Right atrium auricular region (tissue), 2 donors: Measurements from ENCODE around the gene CHAT. TPM values are rescaled to one million over a fixed set of nuclear protein-coding genes. Genes with fewer than 3 reads are reported as not detected.

Experiments
- DNase-seq: peaks from one replicate; pipeline ENCODE4 v3.0.0-alpha.2; 2019; ENCODE audit warnings: low spot score
- H3K27ac ChIP-seq, 2 donors: fragments of 200-600 bp; sonication (generic); 1 replicate in 1 of 2; 2 replicates in 1 of 2; pipeline ENCODE4 v1.5.1; 2016 to 2019
- H3K27me3 ChIP-seq, 2 donors: fragments of 200-600 bp; sonication (generic); one replicate each; pipeline versions ENCODE4 v1.5.1 to v1.6.0; 2017 to 2019
- H3K36me3 ChIP-seq: fragments of 200-600 bp; sonication (generic); one replicate; pipeline ENCODE4 v1.5.1; 2016
- H3K4me1 ChIP-seq, 2 donors: fragments of 200-600 bp; sonication (generic); one replicate each; pipeline versions ENCODE4 v1.5.1 to v1.6.0; 2017 to 2019
- H3K4me3 ChIP-seq, 2 donors: fragments of 200-600 bp; sonication (generic); 1 replicate in 1 of 2; 2 replicates in 1 of 2; pipeline ENCODE4 v1.5.1; 2017 to 2019; ENCODE audit warnings: mild to moderate bottlenecking in 1 of 2, moderate library complexity in 1 of 2
- H3K9me3 ChIP-seq, 2 donors: fragments of 200-600 bp; sonication (generic); one replicate each; pipeline ENCODE4 v1.5.1; 2019
- CTCF ChIP-seq, 2 donors: fragments of 200-600 bp; sonication (generic); IDR thresholded peaks; one replicate each; pipeline ENCODE4 v1.5.1; 2019; ENCODE audit warnings: antibody characterized with exemption in 2 of 2
- total RNA-seq, 2 donors: library from RNA; depleted of rRNA; stranded (reverse); fragments of >200 nt; gene quantifications; one replicate each; pipeline ENCODE4 v1.1.0, GENCODE V29; 2016

CHAT gene
- total RNA-seq, 2 donors from 2014 or later, result not detected

GRCh38 chr10:49595003-49595712 lies 18.7 kb upstream of the CHAT start:
- Histone ChIP-seq H3K9me3 (no peaks in the 10 kb centered on the region), H3K4me3 (no peak overlapping the region), H3K4me1 (no peaks in the 10 kb centered on the region), H3K27ac (no peak overlapping the region), H3K27me3 (no peaks in the 10 kb centered on the region), H3K36me3 (no peaks in the 10 kb centered on the region)
- no peak for TF ChIP-seq CTCF (IDR thresholded peaks at IDR 0.05)
- no peak for DNase-seq

- H3K4me3 ChIP-seq, result no peak overlapping the region
- H3K27ac ChIP-seq, result no peak overlapping the region
- no peak for DNase-seq
- no peak for TF ChIP-seq CTCF (IDR thresholded peaks at IDR 0.05)
- no peaks in the 10 kb centered on the region for H3K36me3 ChIP-seq
- no peaks in the 10 kb centered on the region for H3K4me1 ChIP-seq
- no peaks in the 10 kb centered on the region for H3K27me3 ChIP-seq
- no peaks in the 10 kb centered on the region for H3K9me3 ChIP-seq
These were observed 17.9 kb upstream of the CHAT start for GRCh38 chr10:49595713-49596492.

- Histone ChIP-seq H3K9me3 (no peaks in the 10 kb centered on the region), H3K27ac (no peak overlapping the region), H3K27me3 (no peaks in the 10 kb centered on the region), H3K4me3 (no peak overlapping the region), H3K4me1 (no peaks in the 10 kb centered on the region), H3K36me3 (no peaks in the 10 kb centered on the region)
- no peak for TF ChIP-seq CTCF (IDR thresholded peaks at IDR 0.05)
- no peak for DNase-seq
These were observed 17.4 kb upstream of the CHAT start for GRCh38 chr10:49596493-49596809.

GRCh38 chr10:49596836-49597235 lies 17.0 kb upstream of the CHAT start:
- no peaks in the 10 kb centered on the region for H3K27me3 ChIP-seq
- H3K9me3 ChIP-seq, result no peaks in the 10 kb centered on the region
- no peak overlapping the region for H3K27ac ChIP-seq
- H3K4me1 ChIP-seq, result no peaks in the 10 kb centered on the region
- no peak overlapping the region for H3K4me3 ChIP-seq
- no peaks in the 10 kb centered on the region for H3K36me3 ChIP-seq
- no peak for TF ChIP-seq CTCF (IDR thresholded peaks at IDR 0.05)
- no peak for DNase-seq

GRCh38 chr10:49597426-49598163 lies 16.2 kb upstream of the CHAT start:
- H3K27me3 ChIP-seq, result no peaks in the 10 kb centered on the region
- H3K36me3 ChIP-seq, result no peaks in the 10 kb centered on the region
- TF ChIP-seq CTCF (IDR thresholded peaks at IDR 0.05), result no peak
- no peaks in the 10 kb centered on the region for H3K9me3 ChIP-seq
- H3K27ac ChIP-seq, result no peak overlapping the region
- no peak for DNase-seq
- no peaks in the 10 kb centered on the region for H3K4me1 ChIP-seq
- H3K4me3 ChIP-seq, result no peak overlapping the region
